Caki2 (cell line): ENCODE data around the gene DAPL1. TPM values are rescaled to one million over a fixed set of nuclear protein-coding genes. Genes with fewer than 3 reads are reported as not detected.
"Not testable (repeated sequence)": the region's sequence is repeated elsewhere in the genome, so short reads cannot be mapped to it uniquely, and the experiment has no call there.

Experiments used
- DNase-seq: peaks from one replicate; pipeline ENCODE4 v3.0.0-alpha.2; 2015; ENCODE audit warnings: low read depth
- in situ Hi-C: cut with HindIII; loops from 2 replicates; pipeline ENCODE4 v1.10.0; 2016; ENCODE audit warnings: low sequenced_read_pairs, low pct_unique_long_range_greater_than_20kb, mixed read lengths
- total RNA-seq: library from RNA; depleted of rRNA; stranded (reverse); fragments of >200 nt; shearing (Covaris generic); gene quantifications from 2 replicates; pipeline ENCODE4 v1.2.3, GENCODE V29; 2014; ENCODE audit warnings: low replicate concordance; rRNA removed

The DAPL1 gene
- total RNA-seq, 1 experiment from 2014 or later = not detected

GRCh38 chr2:158848031-158848970 lies 53.2 kb downstream of the DAPL1 start:
- DNase-seq, in situ Hi-C loops: not testable (repeated sequence)

DNA sequence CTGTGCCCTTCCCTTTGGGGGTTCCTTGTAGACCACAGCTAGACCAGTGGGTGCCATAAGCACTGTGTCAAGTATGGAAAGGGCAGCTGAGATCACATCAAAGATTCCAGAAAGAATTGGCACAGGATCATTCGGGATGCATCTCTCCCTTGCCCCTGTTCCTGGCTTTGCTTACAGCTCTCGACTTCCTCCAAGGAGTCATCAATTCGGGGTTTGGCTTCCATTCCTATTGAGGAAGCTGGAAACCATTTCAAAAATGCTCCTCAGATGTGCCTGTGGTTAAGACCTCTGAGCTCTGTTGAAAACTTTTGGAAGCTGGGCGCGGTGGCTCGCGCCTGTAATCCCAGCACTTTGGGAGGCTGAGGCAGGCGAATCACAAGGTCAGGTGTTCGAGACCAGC lies 65.1 kb downstream of the DAPL1 start:
- in situ Hi-C loops, DNase-seq: not testable (repeated sequence)

DNA sequence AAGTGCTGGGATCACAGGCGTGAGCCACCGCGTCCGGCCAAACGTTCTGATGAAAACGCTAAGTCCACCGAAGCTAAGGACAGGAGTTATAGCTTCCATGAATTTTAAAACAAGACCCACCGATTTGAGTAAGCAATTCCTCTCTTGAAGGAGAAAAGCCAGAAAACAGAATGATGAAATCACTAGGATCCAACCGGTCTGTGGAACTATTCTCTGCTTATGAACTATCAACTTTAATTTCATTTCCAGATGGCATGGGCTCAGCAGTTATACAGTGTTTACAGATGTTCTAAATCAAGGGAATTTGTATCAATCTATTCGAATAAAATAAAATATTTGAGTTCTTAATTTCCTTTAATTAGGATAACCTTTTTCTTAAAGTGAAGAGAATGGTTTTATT lies 66.5 kb downstream of the DAPL1 start:
- in situ Hi-C loops, DNase-seq: not testable (repeated sequence)

DNA sequence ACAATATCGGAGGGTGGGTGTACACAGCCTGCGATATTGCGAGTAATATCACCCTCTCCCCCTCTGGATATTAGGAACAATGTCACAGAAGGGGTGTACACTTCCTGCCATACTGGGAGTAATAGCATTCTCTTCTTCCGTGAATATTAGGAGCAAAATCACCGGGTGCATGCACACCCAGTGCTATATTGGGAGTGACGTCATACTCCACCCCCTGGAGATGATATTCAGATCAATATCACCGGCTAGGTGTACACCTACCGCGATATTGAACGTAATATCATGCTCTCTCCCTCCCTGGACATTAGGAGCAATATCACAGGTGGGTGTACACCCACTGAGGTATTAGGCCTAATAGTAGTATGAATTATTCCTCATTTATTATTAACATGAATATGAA lies 70.4 kb downstream of the DAPL1 start:
- DNase-seq = not testable (repeated sequence)

More for the DNA sequence above, 70.4 kb downstream of the DAPL1 start:
- in situ Hi-C loops = not testable (repeated sequence)

Other genes starting within 250 kb of the DAPL1 start
- gene TANC1, start 173.3 kb downstream of the DAPL1 start, total RNA-seq = 7.8 and 9.7 TPM in 2 replicates